Activated B cell treated with CpG ODN at 0.5 μM for 24 hours (primary cell): ENCODE results near the gene TMEM135. TPM values are rescaled to one million over a fixed set of nuclear protein-coding genes. Genes with fewer than 3 reads are reported as not detected.

Experiments
- ATAC-seq: fragments of 200-7000 bp; cut with Tn5 transposase; one replicate; pipeline ENCODE4 v1.10.0; 2021; ENCODE audit warnings: low read depth, mild to moderate bottlenecking, moderate library complexity
- CTCF ChIA-PET: fragments of 350-600 bp; sonication (Branson Sonifier 250); formaldehyde crosslinking; loops from one replicate; lab custom pipeline; 2021; ENCODE audit warnings: antibody characterized with exemption; lab: Charles Lee
- POLR2A ChIA-PET: fragments of 350-600 bp; sonication (Branson Sonifier 250); formaldehyde crosslinking; loops from one replicate; lab custom pipeline; 2021; ENCODE audit warnings: antibody characterized with exemption; lab: Charles Lee
- DNase-seq: peaks from one replicate; pipeline ENCODE4 v3.0.0; 2022
- H3K27ac Mint-ChIP-seq: one replicate; pipeline ENCODE4 v1.8.0; 2020; ENCODE audit warnings: mixed read lengths
- H3K27me3 Mint-ChIP-seq: one replicate; pipeline ENCODE4 v1.8.0; 2021; ENCODE audit warnings: mixed read lengths
- H3K36me3 Mint-ChIP-seq: one replicate; pipeline ENCODE4 v1.8.0; 2021; ENCODE audit warnings: low read depth, mixed read lengths
- H3K4me1 Mint-ChIP-seq: one replicate; pipeline ENCODE4 v1.8.0; 2021; ENCODE audit warnings: mixed read lengths
- H3K4me3 Mint-ChIP-seq: one replicate; pipeline ENCODE4 v1.8.0; 2020; ENCODE audit warnings: mild to moderate bottlenecking, mixed read lengths
- H3K9me3 Mint-ChIP-seq: one replicate; pipeline ENCODE4 v1.8.0; 2020; ENCODE audit warnings: mixed read lengths
- intact Hi-C: fragments of 100-400 bp; cut with micrococcal nuclease; formaldehyde crosslinking; loops from one replicate; pipeline ENCODE4 v1.15.1; 2024
- total RNA-seq: library from RNA; stranded (reverse); gene quantifications from 2 replicates; pipeline ENCODE4 v1.2.3, GENCODE V29; 2022
- TF ChIP-seq, protein P1 (sequence below): fragments of 200-600 bp; IDR thresholded peaks from one replicate; pipeline ENCODE4 v1.8.0; 2022; ENCODE audit warnings: antibody characterized with exemption, mild to moderate bottlenecking

TMEM135 gene
- total RNA-seq, 1 donor from 2014 or later: 10.1 TPM

DNA sequence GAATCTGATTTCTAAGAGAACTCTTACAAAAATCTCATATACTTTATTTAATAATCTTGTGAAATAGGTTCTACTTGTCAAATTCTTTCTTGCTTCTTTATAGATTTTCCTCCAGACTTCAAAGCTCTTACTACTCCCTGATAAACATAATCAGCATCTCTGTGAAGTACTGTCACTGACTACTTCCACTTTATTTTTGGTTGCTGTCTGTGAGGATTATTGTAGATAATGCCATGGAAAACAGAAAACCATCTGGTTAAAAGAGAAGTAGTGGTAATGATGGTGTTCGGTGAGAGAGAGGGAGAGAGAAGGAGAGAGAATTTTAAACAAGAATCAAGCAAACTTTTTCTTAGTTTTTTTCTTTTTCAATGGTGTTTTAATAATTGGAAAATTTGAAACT lies 152.3 kb downstream of the TMEM135 start:
- DNase-seq (no peak), ATAC-seq (no peak)
- no peaks in the 10 kb centered on the region for H3K9me3 Mint-ChIP-seq
- intact Hi-C loops: no loop called here
- CTCF ChIA-PET: no interaction called here
- H3K4me1 Mint-ChIP-seq: peaks cover 1% of the 10 kb centered on the region
- TF ChIP-seq, protein P1, sequence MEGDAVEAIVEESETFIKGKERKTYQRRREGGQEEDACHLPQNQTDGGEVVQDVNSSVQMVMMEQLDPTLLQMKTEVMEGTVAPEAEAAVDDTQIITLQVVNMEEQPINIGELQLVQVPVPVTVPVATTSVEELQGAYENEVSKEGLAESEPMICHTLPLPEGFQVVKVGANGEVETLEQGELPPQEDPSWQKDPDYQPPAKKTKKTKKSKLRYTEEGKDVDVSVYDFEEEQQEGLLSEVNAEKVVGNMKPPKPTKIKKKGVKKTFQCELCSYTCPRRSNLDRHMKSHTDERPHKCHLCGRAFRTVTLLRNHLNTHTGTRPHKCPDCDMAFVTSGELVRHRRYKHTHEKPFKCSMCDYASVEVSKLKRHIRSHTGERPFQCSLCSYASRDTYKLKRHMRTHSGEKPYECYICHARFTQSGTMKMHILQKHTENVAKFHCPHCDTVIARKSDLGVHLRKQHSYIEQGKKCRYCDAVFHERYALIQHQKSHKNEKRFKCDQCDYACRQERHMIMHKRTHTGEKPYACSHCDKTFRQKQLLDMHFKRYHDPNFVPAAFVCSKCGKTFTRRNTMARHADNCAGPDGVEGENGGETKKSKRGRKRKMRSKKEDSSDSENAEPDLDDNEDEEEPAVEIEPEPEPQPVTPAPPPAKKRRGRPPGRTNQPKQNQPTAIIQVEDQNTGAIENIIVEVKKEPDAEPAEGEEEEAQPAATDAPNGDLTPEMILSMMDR: no peak
- no peak overlapping the region for H3K4me3 Mint-ChIP-seq
- H3K36me3 Mint-ChIP-seq: no peaks in the 10 kb centered on the region
- H3K27ac Mint-ChIP-seq: no peak overlapping the region
- POLR2A ChIA-PET: no interaction called here
- H3K27me3 Mint-ChIP-seq: no peaks in the 10 kb centered on the region

DNA sequence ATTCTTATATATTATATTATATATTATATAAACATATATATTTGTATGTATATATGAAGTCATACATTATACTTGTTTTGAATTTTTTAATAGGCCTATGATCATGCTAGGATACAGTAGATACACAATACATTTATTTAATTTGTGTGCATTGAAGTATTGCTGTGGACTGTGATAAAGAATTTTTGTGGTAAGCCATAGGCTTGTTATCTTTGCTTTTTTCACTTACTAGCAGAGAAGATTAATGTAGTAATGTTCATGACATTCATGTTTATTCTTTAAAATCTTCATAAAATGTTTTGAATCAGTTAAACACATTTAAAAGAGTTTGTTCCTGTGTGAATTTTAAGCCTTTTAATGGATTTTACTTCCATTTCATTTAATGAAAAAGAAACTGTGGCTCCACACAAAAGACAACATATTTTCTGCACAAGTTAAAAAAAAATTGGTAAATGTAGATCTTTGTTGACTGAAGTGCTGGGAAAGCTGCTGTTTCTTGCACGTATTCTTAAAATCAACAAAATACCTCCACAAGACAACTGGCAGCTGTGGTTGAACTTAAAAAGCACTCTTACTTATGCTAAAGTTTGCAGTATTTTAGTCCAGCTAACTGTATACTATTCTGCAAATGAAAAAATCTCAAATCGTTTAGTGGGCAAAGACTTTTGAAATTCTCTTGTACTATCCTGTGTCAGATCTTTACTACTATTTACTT lies 156.2 kb downstream of the TMEM135 start:
- intact Hi-C loops: no loop called here
- no peak overlapping the region for H3K4me3 Mint-ChIP-seq
- ATAC-seq: no peak
- POLR2A ChIA-PET: no interaction called here
- no peaks in the 10 kb centered on the region for H3K36me3 Mint-ChIP-seq
- CTCF ChIA-PET: no interaction called here
- DNase-seq: no peak
- H3K9me3 Mint-ChIP-seq: no peaks in the 10 kb centered on the region
- TF ChIP-seq, protein P1: no peak
- H3K4me1 Mint-ChIP-seq: peaks cover 7% of the 10 kb centered on the region
- no peaks in the 10 kb centered on the region for H3K27me3 Mint-ChIP-seq
- H3K27ac Mint-ChIP-seq: no peak overlapping the region

- POLR2A ChIA-PET: no interaction called here
- TF ChIP-seq, protein P1: no peak
- DNase-seq (no peak), ATAC-seq (no peak)
- intact Hi-C loops: no loop called here
- H3K9me3 Mint-ChIP-seq: no peaks in the 10 kb centered on the region
- CTCF ChIA-PET: no interaction called here
- no peaks in the 10 kb centered on the region for H3K27me3 Mint-ChIP-seq
- no peak overlapping the region for H3K4me3 Mint-ChIP-seq
- H3K27ac Mint-ChIP-seq: no peak overlapping the region
- H3K36me3 Mint-ChIP-seq: no peaks in the 10 kb centered on the region
- H3K4me1 Mint-ChIP-seq: peaks cover 5% of the 10 kb centered on the region
These were observed 157.5 kb downstream of the TMEM135 start for GRCh38 chr11:87194985-87195820.

- ChIA-PET POLR2A (no interaction called here), CTCF (no interaction called here)
- TF ChIP-seq, protein P1: no peak
- H3K4me1 Mint-ChIP-seq: peaks cover 8% of the 10 kb centered on the region
- DNase-seq: no peak
- intact Hi-C loops: no loop called here
- H3K27me3 Mint-ChIP-seq: no peaks in the 10 kb centered on the region
- no peaks in the 10 kb centered on the region for H3K36me3 Mint-ChIP-seq
- no peaks in the 10 kb centered on the region for H3K9me3 Mint-ChIP-seq
- ATAC-seq: no peak
- H3K4me3 Mint-ChIP-seq: no peak overlapping the region
- no peak overlapping the region for H3K27ac Mint-ChIP-seq
These were observed 160.6 kb downstream of the TMEM135 start for GRCh38 chr11:87198266-87198881.

- no peak for DNase-seq
- CTCF ChIA-PET: no interaction called here
- TF ChIP-seq, protein P1: no peak
- no peak overlapping the region for H3K27ac Mint-ChIP-seq
- H3K9me3 Mint-ChIP-seq: no peaks in the 10 kb centered on the region
- H3K27me3 Mint-ChIP-seq: no peaks in the 10 kb centered on the region
- intact Hi-C loops: no loop called here
- no peak for ATAC-seq
- no peaks in the 10 kb centered on the region for H3K36me3 Mint-ChIP-seq
- POLR2A ChIA-PET: no interaction called here
- no peak overlapping the region for H3K4me3 Mint-ChIP-seq
- peaks cover 17% of the 10 kb centered on the region for H3K4me1 Mint-ChIP-seq
These were observed 163.6 kb downstream of the TMEM135 start for GRCh38 chr11:87201376-87201775.
